ENCODE results near the gene PRKAB2. TPM values are rescaled to one million over a fixed set of nuclear protein-coding genes. Genes with fewer than 3 reads are reported as not detected.
"Not testable (repeated sequence)": the region's sequence is repeated elsewhere in the genome, so short reads cannot be mapped to it uniquely, and the experiment has no call there.

The PRKAB2 gene
- total RNA-seq, 1 donor from 2014 or later, result 19.4 TPM

DNA sequence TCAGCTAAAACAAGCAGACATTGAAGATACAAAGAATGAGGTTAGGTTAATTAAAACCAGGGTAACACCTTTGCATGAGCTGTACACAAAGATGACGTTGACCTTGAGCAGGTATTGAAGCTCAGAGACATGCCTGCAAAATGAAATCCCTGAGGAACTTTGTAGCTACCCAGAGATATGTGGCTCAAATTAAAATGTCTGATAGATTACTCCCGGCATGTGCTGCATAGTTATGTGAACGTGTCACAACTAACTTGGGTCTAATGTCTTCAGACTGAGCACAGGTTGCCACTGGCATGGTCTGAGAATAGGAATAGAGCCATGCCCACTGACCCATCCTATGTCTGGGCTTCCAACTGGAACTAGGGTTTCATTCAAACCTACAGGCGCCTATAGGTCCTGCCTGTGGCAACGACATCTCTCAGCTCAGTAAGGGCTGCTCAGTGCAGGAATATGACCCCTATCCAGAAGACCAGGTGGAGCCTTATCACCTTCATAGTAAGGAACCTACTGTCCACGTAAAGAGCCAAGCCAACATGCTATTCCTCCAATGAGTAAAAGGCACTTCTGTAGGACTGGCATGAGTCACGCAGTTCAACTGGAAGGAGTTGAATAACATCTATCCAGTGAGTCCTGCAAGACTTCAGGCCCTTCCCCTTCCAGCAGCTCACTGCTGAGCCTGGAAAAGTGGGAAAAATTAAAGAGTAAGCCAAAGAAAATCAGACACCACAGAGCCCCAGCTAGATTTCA, 60.7 kb downstream of the PRKAB2 start:
- Mint-ChIP-seq H3K27me3 (ENCODE audit: low read depth) (peaks cover 17% of the 10 kb centered on the region), H3K4me1 (no peaks in the 10 kb centered on the region), H3K27ac (ENCODE audit: unreplicated experiment) (no peak overlapping the region), H3K4me3 (no peak overlapping the region), H3K36me3 (ENCODE audit: low read depth) (no peaks in the 10 kb centered on the region), H3K9me3 (peaks cover 3% of the 10 kb centered on the region)
- no peak for DNase-seq (ENCODE audit: low read depth, low spot score)
- TF ChIP-seq, protein P1, sequence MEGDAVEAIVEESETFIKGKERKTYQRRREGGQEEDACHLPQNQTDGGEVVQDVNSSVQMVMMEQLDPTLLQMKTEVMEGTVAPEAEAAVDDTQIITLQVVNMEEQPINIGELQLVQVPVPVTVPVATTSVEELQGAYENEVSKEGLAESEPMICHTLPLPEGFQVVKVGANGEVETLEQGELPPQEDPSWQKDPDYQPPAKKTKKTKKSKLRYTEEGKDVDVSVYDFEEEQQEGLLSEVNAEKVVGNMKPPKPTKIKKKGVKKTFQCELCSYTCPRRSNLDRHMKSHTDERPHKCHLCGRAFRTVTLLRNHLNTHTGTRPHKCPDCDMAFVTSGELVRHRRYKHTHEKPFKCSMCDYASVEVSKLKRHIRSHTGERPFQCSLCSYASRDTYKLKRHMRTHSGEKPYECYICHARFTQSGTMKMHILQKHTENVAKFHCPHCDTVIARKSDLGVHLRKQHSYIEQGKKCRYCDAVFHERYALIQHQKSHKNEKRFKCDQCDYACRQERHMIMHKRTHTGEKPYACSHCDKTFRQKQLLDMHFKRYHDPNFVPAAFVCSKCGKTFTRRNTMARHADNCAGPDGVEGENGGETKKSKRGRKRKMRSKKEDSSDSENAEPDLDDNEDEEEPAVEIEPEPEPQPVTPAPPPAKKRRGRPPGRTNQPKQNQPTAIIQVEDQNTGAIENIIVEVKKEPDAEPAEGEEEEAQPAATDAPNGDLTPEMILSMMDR (conservative IDR thresholded peaks at IDR 0.05), result no peak

DNA sequence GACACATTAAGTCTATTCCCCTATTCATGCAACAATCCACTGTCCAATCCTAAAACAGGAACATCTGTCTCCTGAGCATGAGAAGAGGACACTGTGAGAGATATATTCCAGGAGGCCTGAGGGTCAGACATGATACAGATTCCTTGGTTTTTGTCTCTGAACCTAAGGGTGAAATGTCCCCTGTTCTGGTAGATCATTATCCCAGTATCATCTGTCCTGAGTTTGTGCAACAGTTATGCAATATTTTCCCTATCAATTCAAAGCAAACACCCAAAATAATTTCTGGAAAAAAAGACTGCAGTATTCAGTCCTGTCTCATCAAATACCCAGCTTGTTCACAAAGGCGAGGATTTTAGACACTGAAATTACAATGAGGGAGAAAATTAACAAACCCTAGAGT, 61.4 kb downstream of the PRKAB2 start:
- Mint-ChIP-seq H3K4me3 (no peak overlapping the region), H3K4me1 (no peaks in the 10 kb centered on the region), H3K27me3 (ENCODE audit: low read depth) (peaks cover 17% of the 10 kb centered on the region), H3K9me3 (peaks cover 3% of the 10 kb centered on the region), H3K36me3 (ENCODE audit: low read depth) (no peaks in the 10 kb centered on the region), H3K27ac (ENCODE audit: unreplicated experiment) (no peak overlapping the region)
- no peak for DNase-seq (ENCODE audit: low read depth, low spot score)
- TF ChIP-seq, protein P1 (conservative IDR thresholded peaks at IDR 0.05), result no peak

DNA sequence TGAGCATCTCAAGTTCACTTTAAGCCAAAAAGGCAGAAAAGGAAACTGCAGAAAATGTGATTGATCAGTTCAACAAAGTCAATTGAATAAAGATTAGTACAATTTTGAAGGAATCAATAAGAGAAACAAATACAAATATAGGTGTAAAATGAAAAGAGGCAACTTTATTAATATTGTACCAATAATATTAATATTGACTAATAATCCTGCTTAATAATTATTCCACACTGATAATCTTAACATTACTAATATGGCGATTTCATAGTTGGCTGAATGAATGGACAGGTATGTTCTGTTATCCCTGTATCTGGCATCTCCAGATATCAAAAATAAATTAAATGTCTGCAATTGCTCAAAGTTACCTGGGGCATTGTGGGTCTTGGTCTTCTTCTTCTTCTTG, 61.8 kb downstream of the PRKAB2 start:
- TF ChIP-seq, protein P1 (conservative IDR thresholded peaks at IDR 0.05), result no peak
- no peaks in the 10 kb centered on the region for H3K36me3 Mint-ChIP-seq (ENCODE audit: low read depth)
- H3K27me3 Mint-ChIP-seq (ENCODE audit: low read depth), result peaks cover 17% of the 10 kb centered on the region
- DNase-seq (ENCODE audit: low read depth, low spot score), result no peak
- no peak overlapping the region for H3K4me3 Mint-ChIP-seq
- no peak overlapping the region for H3K27ac Mint-ChIP-seq (ENCODE audit: unreplicated experiment)
- H3K9me3 Mint-ChIP-seq, result peaks cover 3% of the 10 kb centered on the region
- H3K4me1 Mint-ChIP-seq, result no peaks in the 10 kb centered on the region

DNA sequence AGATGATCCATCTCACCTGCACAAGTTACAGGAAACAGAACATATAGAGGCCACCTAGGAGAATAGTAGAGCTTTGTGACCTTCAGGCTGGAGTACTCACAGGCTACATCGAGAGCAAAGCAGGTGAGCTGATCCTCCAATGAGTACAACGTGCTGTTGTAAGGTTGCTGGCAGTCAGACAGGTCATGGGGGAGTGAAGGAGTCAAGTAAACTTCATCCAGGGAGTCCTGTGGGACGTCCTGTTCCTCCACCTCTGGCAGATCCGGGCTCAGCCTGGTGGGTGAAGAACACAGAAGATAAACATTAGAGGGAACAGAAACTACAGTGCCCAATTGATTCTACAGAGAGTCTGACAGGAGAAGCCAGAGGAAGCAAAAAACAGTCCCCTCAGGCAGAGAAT, 62.5 kb downstream of the PRKAB2 start:
- H3K36me3 Mint-ChIP-seq (ENCODE audit: low read depth), result no peaks in the 10 kb centered on the region
- H3K4me3 Mint-ChIP-seq, result no peak overlapping the region

DNA sequence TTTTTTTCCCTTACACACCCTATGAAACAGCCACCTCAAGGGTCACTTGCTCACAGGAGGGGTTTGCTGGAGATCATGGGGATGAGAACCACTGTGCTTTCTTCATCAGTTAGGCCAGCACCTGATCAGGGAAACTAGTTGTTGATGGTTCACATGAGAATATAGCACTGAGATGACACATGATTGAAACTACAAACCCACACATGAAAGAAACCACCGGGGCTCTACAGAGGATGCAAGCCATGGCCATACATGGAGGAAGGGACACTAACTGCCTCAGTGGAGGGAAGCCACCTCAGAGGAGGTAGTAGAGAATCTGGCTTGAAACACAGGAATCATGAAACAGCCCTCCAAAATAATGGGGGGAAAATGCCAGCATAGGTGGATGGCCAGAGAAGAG, 63.2 kb downstream of the PRKAB2 start:
- Mint-ChIP-seq H3K4me3 (no peak overlapping the region), H3K27me3 (ENCODE audit: low read depth) (peaks cover 17% of the 10 kb centered on the region), H3K36me3 (ENCODE audit: low read depth) (no peaks in the 10 kb centered on the region), H3K9me3 (peaks cover 3% of the 10 kb centered on the region), H3K27ac (ENCODE audit: unreplicated experiment) (no peak overlapping the region), H3K4me1 (no peaks in the 10 kb centered on the region)
- DNase-seq (ENCODE audit: low read depth, low spot score), result no peak
- TF ChIP-seq, protein P1 (conservative IDR thresholded peaks at IDR 0.05), result no peak

More for the DNA sequence above, 62.5 kb downstream of the PRKAB2 start:
- TF ChIP-seq, protein P1 (conservative IDR thresholded peaks at IDR 0.05), result no peak
- Mint-ChIP-seq H3K9me3 (peaks cover 3% of the 10 kb centered on the region), H3K27me3 (ENCODE audit: low read depth) (peaks cover 17% of the 10 kb centered on the region), H3K27ac (ENCODE audit: unreplicated experiment) (no peak overlapping the region), H3K4me1 (no peaks in the 10 kb centered on the region)
- no peak for DNase-seq (ENCODE audit: low read depth, low spot score)

DNA sequence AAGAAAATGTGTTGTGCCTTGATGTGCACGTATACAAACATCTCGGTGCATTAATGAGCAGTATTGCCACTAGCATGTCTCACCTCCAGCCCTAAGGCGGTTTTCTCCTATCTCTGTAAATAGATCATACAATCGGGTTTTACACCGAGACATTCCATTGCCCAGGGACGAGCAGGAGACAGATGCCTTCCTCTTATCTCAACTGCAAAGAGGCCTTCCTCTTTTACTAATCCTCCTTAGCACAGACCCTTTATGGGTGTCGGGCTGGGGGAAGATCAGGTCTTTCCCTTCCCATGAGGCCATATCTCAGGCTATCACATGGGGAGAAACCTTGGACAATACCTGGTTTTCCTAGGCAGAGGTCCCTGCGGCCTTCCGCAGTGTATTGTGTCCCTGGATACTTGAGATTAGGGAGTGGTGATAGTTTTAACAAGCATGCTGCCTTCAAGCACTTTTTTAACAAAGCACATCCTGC, 65.8 kb downstream of the PRKAB2 start:
- not testable (repeated sequence) for H3K4me3 Mint-ChIP-seq; H3K9me3 Mint-ChIP-seq; H3K4me1 Mint-ChIP-seq; H3K36me3 Mint-ChIP-seq (ENCODE audit: low read depth); DNase-seq (ENCODE audit: low read depth, low spot score); H3K27ac Mint-ChIP-seq (ENCODE audit: unreplicated experiment)
- peaks cover 17% of the 10 kb centered on the region for H3K27me3 Mint-ChIP-seq (ENCODE audit: low read depth)

Measured in neural crest cell (in vitro differentiated cells).